ENCODE data around the gene KHDRBS2. TPM values are rescaled to one million over a fixed set of nuclear protein-coding genes. Genes with fewer than 3 reads are reported as not detected.

KHDRBS2 gene
- total RNA-seq, 4 donors from 2014 or later: 0.47 to 23.9 (median 3.0) TPM

- H3K27me3 ChIP-seq: no peaks in the 10 kb centered on the region
- no peak overlapping the region for H3K4me3 ChIP-seq
- no peak overlapping the region for H3K27ac ChIP-seq
- H3K4me1 ChIP-seq: no peaks in the 10 kb centered on the region
- TF ChIP-seq CTCF (IDR thresholded peaks at IDR 0.05) (no peak), POLR2A (IDR thresholded peaks at IDR 0.05) (no peak)
- H3K36me3 ChIP-seq: no peaks in the 10 kb centered on the region
- H3K9me3 ChIP-seq: no peaks in the 10 kb centered on the region
- DNase-seq: no peak
Measured at GRCh38 chr6:61745994-61746393, 540.0 kb downstream of the KHDRBS2 start.

- peaks cover 0 to 4% (median 0%) of the 10 kb centered on the region in 4 donors for H3K9me3 ChIP-seq
- H3K27me3 ChIP-seq: no peaks in the 10 kb centered on the region
- H3K4me1 ChIP-seq: no peaks in the 10 kb centered on the region
- H3K36me3 ChIP-seq: no peaks in the 10 kb centered on the region
- DNase-seq: no peak
- no peak overlapping the region for H3K4me3 ChIP-seq
- TF ChIP-seq POLR2A (IDR thresholded peaks at IDR 0.05) (no peak), CTCF (IDR thresholded peaks at IDR 0.05) (no peak)
- no peak overlapping the region for H3K27ac ChIP-seq
Measured at GRCh38 chr6:61711849-61712248, 574.2 kb downstream of the KHDRBS2 start.

- Histone ChIP-seq H3K27ac (no peak overlapping the region), H3K4me3 (no peak overlapping the region), H3K27me3 (no peaks in the 10 kb centered on the region), H3K36me3 (no peaks in the 10 kb centered on the region), H3K4me1 (no peaks in the 10 kb centered on the region), H3K9me3 (no peaks in the 10 kb centered on the region)
- DNase-seq: no peak
- no peak for TF ChIP-seq POLR2A (IDR thresholded peaks at IDR 0.05)
- no peak for TF ChIP-seq CTCF (IDR thresholded peaks at IDR 0.05)
Measured at GRCh38 chr6:61688165-61688564, 597.9 kb downstream of the KHDRBS2 start.

- Histone ChIP-seq H3K27me3 (no peaks in the 10 kb centered on the region), H3K4me3 (no peak overlapping the region), H3K4me1 (no peaks in the 10 kb centered on the region), H3K27ac (no peak overlapping the region), H3K9me3 (no peaks in the 10 kb centered on the region), H3K36me3 (no peaks in the 10 kb centered on the region)
- DNase-seq: no peak
- TF ChIP-seq POLR2A (IDR thresholded peaks at IDR 0.05) (no peak), CTCF (IDR thresholded peaks at IDR 0.05) (no peak)
Measured at GRCh38 chr6:61682562-61682961, 603.5 kb downstream of the KHDRBS2 start.

GRCh38 chr6:61679625-61680024 is 606.4 kb downstream of the KHDRBS2 start:
- Histone ChIP-seq H3K27ac (no peak overlapping the region), H3K4me3 (no peak overlapping the region), H3K4me1 (no peaks in the 10 kb centered on the region), H3K9me3 (no peaks in the 10 kb centered on the region), H3K36me3 (no peaks in the 10 kb centered on the region), H3K27me3 (no peaks in the 10 kb centered on the region)
- DNase-seq: no peak
- no peak for TF ChIP-seq POLR2A (IDR thresholded peaks at IDR 0.05)
- TF ChIP-seq CTCF (IDR thresholded peaks at IDR 0.05): no peak

GRCh38 chr6:61675734-61676133 is 610.3 kb downstream of the KHDRBS2 start:
- Histone ChIP-seq H3K4me1 (no peaks in the 10 kb centered on the region), H3K27me3 (no peaks in the 10 kb centered on the region), H3K9me3 (no peaks in the 10 kb centered on the region), H3K36me3 (no peaks in the 10 kb centered on the region), H3K27ac (no peak overlapping the region), H3K4me3 (no peak overlapping the region)
- no peak for TF ChIP-seq CTCF (IDR thresholded peaks at IDR 0.05)
- no peak for TF ChIP-seq POLR2A (IDR thresholded peaks at IDR 0.05)
- DNase-seq: no peak

Measured in Peyer's patch (tissue), 4 donors.